Measurements from ENCODE around the gene EEF1B2.
"Not testable (repeated sequence)": the region's sequence is repeated elsewhere in the genome, so short reads cannot be mapped to it uniquely, and the experiment has no call there.

EEF1B2 gene

DNA sequence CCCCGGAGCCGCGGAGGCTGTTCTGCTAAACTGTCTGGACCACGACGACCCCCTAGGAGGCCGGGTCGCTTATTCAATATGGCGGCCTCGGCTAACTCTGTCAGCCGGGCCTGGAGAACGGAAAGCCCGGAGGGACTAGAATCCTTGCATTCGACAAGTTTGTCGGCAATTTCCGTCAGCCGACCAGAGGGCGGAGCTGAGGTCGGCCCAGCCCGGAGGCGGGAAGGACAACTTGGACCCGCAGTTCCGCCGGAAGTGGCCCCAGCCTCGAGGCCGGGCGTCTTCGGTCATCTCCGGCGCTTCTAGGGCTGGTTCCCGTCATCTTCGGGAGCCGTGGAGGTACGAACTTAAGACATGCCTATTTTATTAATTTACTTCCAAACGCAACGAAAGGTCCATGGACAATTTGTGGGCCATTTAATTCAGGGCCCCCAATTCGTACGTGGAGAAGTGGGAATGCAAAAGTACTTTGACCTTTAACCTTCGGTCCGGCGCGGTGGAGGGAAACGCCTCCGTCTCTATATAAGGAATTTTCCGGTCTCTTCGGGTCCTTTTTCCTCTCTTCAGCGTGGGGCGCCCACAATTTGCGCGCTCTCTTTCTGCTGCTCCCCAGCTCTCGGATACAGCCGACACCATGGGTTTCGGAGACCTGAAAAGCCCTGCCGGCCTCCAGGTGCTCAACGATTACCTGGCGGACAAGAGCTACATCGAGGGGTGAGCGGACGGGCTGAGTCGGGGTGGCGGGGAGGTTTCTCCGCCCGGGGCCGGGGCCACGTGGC lies at the start of gene EEF1B2, which contains the start of gene NDUFS1:
EEF1B2 (plus strand) TSS at position 550 of the 779 bp plus-strand sequence; CDS start at position 635, 85 bp downstream.
NDUFS1 (minus strand) TSS at position 99 of the 779 bp plus-strand sequence. CDS start 5,766 bp downstream, outside the sequence.
- peak; percentile 71 for DNase-seq

DNA sequence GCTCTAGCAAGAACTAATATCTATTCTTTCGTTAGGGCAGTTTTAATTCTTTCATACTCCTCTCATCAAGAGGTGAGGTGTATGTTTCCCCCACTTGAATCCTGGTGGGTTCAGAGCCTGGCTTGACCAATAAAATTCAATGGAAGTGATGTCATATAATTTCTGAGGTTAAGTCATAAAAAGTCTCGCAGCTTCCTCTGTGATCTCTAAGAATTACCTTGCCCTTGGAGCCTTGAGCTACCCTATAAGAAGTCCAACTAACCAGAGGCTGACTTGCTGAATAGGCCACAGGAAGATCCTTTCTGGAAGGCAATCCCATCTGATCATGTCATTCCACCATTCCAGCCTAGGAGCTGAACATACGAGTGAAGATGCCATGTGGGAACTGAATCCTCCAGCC lies 47.6 kb upstream of the EEF1B2 start:
- no peak for DNase-seq

DNA sequence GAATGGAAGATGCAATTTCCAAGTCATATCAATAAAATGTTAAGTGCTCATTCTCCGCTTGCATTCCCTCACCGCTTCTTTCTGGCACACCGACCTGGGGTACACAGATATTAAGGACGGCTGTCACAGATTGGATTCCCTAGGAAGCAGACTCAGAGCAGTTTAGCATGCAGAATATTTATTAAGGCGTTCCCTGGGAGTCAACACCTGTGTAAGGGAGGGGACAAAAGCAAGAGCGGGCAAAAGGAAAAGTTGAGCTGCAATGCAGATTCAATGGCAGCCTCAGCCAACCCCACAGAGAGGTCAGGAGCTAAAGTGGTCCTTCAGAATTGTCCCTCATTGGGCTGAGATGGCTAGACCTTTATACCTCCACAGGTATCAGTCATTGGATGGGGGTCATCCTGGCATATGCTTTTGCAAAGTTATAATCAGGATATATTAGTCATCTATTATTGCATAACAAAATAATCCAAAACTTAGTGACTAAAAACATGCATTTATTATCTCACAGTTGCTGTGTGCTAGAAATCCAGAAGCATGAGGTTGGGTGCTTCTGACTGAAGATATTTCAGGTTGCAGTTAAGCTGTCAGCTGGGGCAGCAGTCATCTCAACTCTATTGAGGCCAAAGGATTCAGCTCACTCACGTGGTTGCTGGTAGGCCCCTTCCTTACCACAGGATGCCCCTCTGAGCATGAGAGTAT lies 46.7 kb upstream of the EEF1B2 start:
- DNase-seq: no peak

DNA sequence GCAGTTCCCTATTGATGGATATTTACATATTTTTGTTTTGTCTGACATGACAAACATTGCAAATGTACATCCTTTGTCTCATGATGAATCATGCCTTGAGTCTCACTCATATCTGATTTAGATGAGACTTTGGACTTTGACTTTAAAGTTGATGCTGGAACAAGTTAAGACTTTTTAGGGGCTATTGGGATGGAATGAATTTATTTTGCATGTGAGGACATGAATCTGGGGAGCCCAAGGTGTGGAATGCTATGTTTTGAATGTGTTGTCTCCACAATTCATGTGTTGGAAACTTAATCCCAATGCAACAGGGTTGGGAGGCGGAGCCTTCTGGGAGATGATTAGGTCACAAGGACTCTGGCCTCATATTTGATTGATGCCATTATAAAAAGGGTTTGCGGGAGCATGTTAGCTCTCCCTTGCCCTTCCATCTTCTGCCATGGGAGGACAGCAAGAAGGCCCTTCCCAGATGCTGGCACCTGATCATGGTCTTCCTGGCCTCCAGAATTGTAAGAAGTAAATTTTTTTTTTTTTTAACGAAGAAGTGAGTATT lies 44.6 kb upstream of the EEF1B2 start:
- DNase-seq: no peak

DNA sequence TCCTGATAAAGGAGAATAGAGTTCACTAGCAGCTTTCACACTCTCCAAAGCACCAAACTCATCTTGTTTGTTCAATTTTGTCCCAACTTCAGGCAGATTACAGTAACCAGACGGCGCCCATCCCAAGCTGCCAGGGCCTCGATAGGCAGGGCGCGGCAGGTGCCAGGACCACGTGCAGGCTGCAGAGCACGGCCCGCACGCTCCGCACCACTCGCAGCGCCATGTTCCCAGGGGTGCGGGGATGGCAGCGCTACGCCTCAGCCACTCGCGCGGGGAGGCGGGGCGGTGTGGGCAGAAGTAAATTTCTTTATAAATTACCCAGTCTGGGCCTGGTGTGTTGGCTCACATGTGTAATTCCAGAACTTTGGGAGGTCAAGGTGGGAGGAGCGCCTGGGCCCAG lies 43.4 kb upstream of the EEF1B2 start:
- no peak for DNase-seq

DNA sequence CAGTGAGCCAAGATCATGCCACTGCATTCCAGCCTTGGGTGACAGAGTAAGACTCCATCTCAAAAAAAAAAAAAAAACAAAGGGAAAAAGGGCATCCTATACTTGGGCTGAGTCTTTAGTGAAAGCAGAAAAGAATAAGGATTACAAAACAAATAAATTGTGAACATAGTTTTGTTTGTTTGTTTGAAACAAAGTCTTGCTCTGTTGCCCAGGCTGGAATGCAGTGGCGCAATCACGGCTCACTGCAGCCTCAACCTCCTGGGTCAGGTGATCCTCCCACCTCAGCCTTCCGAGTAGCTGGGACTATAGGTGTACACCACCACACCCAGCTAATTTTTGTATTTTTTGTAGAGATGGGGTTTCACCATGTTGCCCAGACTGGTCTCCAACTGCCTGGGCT lies 37.1 kb upstream of the EEF1B2 start:
- not testable (repeated sequence) for DNase-seq

DNA sequence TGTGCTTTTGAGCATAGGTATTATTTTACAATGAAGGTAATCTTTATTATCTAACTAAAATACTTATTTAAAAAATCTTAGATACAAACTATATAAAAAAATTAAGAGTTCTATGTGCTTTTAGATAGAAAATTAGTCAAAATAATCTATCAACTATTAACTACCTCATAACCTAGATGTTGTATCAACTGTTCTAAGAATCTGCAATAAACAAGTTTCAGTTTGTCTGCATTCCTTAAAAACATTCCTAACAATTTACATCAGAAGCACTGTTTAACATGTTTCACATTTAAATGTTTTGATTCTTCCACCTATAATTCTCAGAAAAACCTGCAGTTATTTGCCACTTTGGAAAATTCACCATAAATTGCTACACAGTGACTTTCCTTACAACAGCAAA lies 33.8 kb upstream of the EEF1B2 start:
- DNase-seq: no peak

DNA sequence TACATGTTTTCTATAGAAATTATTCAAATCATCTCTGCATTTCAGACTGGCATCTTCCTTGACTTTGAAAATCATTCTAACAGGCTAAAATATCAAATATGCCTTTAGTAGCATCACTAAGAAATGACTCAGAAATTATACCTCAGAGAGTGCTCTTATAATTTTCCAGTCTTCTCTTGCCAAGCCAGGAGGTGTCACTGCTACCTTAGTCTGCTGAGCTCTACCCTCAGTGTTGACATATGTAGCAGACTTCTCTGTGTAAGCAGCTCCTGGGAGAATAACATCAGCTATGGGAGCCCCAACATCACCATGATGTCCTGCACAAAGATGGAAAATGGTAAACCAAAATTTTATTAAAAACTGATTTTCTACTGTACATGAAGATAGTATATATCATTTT lies 32.0 kb upstream of the EEF1B2 start:
- DNase-seq: no peak

DNA sequence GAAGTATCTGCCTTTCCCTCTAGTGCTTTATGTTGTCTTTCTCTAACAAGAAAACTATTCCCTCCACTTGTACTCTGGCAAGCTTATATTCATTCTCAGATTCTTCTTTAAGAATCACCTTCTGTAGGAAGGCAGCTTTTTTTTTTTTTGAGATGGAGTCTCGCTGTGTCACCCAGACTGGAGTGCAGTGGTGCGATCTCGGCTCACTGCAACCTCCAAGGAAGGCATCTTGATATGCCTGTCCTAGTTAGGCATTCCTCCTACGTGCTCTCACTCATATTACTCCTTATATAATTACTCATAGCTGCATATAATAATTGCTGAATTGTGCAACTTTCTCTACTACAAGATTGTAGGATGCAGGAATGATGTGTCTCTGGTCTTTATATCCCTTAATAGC lies 16.2 kb upstream of the EEF1B2 start:
- DNase-seq: no peak

DNA sequence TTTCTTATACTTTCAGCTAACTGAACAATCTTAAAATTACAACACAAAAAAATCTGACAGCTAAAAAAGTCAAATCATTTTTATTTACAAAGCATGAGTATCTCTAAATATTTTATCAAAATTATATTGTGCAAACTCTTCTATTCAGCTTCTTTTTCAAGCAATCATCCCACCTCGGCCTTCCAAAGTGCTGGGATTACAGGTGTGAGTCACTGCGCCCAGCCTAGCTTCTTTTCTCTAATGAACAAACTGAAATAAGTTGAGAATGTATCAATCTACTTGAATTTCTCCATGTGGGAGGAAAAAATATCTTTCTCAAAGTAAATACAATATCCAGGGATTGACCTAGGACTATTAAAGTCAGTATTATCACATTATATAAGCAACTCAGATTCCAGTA lies 15.3 kb upstream of the EEF1B2 start:
- no peak for DNase-seq

DNA sequence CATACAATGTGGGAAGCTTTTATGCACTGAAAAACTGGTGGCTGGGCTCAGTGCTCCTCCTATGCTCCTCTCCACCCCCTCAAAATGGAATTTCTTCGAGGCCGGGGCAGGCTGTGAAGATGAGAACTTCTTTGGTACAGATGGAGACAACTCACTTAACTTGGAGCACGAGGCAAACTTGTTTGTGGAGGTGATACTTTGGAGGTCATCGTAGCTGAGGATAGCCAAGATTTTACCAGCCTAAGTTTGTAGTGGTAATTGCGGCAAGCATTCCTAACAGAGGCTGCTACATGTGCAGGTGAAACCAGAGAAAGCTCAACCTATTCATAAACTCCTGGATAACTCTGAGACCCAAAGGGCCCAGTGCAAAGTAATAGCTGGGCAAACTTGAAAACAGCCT lies 14.0 kb upstream of the EEF1B2 start:
- DNase-seq: no peak

DNA sequence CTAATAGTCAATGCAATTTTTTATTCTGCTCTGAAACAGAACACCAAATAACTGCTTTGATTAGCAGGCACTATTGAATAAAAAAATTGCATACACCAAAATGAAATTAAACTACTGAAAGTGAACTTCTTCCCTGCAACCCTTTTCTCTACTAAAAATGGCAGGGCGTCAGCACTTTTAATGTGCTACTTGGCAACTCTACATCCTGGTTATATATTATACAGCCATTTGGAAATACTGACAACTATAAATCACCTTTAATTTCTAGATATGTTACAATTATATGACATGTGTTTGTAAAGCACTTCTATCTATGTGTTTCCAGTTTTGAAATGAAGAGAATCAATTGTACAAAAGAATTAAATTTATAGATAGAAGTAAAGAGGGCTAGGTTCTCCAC lies 10.4 kb upstream of the EEF1B2 start:
- no peak for DNase-seq

DNA sequence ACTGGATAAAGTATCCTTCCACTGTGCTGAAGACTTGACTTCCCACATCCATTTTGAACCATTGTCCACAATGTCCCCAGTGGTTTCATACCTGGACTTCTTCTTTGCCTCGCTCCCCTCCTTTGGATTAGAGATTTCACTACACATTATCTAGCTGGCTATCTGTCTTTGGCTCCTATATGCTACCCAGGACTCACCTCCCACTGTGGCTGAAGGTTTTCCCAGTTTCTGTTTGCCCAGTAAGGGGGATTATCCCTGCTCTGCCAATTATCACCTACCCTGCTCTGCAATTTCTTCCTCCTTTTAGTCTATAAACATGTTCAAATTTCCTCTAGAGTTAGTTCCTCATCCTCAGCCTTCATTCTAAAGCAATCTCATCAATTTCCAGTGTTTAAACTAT lies 9.5 kb upstream of the EEF1B2 start:
- no peak for DNase-seq

DNA sequence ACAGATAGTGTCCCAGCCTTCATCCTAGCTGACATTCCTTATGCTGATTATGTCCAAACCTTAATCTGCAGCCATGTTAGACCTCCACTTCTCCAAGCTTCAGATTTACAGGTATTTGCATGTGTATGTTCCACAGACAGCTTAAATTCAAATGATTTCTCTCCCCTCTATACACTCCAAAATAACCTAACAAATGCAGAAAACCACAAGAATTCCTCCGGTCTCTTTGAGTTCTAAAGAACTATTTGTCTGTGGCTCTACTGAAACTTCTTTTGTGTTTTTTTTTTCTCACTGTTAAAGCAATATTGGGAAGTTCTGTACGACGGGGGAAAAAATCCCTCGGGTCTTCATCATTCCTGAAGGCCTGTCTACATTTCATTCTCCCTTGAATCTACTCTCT lies 9.1 kb upstream of the EEF1B2 start:
- DNase-seq: no peak

DNA sequence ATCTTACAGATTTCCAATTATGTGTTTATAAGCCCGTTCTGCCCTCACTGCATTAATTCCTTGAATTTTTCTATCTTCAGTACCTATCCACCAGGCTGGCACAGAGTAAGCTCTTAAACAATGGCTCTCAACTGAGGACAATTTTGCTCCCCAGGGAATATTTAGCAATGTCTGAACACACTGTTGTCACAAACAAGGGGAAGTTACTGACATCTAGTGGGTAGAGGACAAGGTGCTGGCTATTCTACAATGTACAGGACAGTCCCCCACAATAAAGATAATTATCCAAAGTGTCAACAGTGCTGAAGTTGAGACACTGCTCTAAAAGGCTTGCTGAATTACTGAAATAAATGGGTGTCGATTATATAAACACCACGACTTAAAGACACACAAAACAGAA lies 5.5 kb upstream of the EEF1B2 start:
- DNase-seq: no peak

DNA sequence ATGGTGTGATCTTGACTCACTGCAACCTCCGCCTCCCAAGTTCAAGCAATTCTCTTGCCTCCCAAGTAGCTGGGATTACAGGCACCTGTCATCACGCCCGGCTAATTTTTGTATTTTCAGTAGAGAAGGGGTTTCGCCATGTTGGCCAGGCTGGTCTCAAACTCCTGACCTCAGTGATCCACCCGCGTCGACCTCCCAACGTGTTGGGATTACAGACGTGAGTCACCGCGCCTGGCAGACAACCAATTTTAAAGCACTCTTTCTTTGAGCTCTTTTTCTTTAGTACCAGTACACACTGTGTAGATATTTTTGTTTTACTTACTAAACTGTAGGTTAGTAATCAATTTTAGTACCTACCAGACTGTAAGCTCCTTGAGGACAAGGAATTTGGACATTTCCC lies 2.7 kb upstream of the EEF1B2 start:
- DNase-seq: not testable (repeated sequence)

DNA sequence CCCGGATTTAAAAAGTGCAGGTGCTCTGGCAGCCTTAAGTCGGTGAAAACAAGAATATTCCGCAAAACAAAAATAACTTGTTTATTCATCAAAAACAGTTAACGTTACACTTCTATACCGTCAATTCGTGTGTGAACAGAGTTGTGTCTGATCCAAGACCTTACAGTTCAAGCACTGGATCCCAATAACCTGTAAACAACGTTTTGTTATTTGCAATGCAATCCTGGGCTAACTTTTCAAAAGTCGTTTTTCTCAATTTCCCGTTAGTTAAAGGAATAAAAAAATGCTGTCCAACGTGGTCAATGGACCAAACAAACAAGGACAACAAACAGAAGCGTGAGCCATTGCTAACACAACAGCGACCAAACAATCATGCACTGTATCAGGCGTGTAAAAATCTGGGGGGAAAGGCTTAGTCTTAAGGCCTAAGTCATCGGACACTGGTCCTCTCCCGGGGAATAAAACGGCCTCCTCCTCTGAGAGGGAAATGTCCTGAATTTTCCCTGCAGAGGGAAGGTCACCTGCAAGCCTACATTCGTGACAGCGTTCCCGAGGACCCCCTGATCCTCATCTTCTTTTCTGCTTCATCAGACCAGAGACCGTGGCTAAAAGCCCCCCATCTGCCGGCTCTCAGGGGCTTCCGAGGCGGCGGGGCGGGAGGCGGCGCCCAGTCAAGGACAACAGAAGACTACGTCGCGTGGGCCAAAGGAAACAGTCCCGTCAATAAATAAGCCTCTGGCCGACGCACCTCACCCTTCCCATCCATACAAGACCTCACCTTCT lies 941 bp upstream of the EEF1B2 start:
- no peak for DNase-seq

DNA sequence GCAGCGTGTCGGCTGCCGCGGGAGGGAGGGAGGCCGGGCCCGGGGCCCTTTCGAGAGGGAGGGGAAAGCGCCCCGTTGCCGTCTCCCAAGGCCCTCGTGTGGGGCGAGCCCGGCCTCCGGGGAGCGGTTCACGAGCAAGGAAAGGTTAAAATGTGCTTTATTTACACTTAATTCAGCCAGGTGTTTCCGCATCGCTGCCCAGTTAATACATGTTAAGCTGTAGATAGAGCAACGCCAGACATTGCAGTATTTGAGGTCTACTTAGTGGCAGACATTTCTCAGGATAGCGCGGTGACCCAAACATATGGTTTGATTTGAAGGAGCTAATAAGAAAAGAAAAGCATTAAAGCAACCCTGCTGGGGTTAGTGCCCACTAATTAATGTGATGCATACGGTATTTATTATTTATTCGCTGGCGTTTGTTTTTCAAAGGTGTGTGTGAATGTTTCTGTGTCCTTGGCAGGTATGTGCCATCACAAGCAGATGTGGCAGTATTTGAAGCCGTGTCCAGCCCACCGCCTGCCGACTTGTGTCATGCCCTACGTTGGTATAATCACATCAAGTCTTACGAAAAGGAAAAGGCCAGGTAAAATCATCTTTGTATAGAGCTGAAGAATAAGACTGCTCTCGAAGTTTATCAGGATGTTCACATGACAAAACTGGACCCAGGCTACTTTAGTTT lies 571 bp downstream of the EEF1B2 start:
- DNase-seq: no peak

DNA sequence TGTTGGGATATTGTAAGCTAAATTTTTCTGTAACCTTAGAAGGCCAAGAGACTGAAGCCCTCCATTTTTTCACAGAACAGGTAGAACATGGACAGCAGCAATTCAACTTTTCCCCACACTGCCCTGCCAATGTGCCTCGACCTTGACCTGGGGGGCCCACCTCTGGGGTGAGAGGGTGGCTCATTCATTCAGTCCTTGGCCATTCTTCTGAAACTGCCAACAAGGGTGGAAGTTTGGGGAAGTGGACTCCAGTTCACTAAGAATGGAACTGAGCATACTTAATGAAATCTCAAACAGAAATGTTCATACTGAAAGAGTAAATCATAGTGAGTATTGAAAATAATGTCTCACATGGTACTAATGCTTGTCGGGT lies 1.1 kb downstream of the EEF1B2 start:
- DNase-seq: no peak

DNA sequence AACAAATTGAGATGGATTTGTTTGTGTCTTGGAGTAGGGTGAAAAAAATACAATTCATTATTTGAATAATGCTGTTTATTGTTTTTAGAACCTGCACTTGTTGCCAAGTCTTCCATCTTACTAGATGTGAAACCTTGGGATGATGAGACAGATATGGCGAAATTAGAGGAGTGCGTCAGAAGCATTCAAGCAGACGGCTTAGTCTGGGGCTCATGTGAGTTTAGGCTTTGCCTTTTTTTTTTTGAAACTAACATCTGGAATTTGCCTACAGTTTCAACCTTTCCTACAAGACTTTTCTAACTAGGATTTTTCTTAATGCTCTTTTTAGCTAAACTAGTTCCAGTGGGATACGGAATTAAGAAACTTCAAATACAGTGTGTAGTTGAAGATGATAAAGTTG lies 2.7 kb downstream of the EEF1B2 start:
- DNase-seq: not testable (repeated sequence)

DNA sequence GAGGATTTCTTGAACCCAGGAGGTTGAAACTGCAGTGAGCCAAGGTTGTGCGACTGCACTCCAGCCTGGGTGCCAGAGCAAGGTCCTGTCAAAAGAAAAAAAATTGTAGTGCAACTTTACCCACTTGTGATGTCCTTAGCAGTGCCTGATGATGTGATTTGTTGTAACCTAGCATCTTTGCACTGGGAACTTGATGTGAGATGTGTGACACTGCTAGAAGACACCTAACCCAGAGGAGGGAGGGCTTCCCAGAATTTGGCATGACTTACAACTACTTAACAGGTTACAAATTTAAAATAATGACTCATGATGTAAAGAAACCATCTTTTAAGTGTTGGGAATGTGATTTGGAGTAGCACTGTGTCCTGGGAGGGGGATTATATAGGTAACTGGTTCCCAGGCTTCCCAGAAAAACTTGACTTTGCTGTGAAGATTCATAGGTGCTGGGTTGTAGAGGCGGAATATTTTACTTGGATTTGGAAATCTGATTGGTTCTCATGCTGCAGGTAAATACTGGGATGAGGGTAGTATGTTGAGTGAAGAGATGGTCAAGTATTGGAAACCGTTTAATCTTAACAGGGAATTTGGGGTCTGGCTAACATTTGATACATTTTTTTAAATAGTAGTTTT lies 3.7 kb downstream of the EEF1B2 start:
- DNase-seq: no peak

DNA sequence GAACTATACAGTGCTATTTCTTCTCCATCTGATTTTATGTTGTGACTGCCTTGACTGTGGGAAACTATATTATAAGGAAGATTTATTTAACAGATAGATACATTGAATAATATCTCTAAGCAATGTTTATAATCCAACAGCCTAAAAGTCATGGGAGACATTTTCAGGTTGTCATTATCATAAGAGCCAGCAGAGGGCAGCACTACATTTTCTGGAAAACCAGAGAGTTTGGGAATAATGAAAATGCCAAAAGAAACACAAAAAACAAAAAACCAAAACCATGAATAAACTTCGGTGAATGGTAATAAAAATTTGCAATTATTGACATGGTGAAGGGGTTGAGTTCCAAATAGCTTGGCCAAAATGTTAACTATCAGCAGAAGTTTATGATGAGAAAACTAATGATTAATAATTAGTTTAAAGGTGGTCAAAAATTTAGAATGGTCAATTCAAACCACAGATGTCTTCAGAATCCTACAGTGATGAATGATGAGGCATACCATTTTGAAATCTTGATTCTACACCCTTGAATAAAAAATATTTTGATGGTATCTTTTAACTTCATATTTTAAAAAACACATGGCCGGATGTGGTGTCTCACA lies 4.7 kb downstream of the EEF1B2 start:
- DNase-seq: no peak

Data from NCI-H2029 treated with DMSO at 0.1 percent for 48 hours (cell line).